WTC11 (cell line): ENCODE data around the gene DHRSX. TPM values are rescaled to one million over a fixed set of nuclear protein-coding genes. Genes with fewer than 3 reads are reported as not detected.
"Not testable (repeated sequence)": the region's sequence is repeated elsewhere in the genome, so short reads cannot be mapped to it uniquely, and the experiment has no call there.

ENCODE experiments used
- ATAC-seq: fragments of 200-7000 bp; cut with Tn5 transposase; 2 replicates; pipeline ENCODE4 v1.10.0; 2021; ENCODE audit warnings: mild to moderate bottlenecking, moderate library complexity
- CTCF ChIA-PET: fragments of 300-600 bp; sonication (Branson Sonifier 250); formaldehyde crosslinking; loops from one replicate; lab custom pipeline; 2021; ENCODE audit warnings: antibody characterized with exemption; lab: Charles Lee
- POLR2A ChIA-PET: fragments of 350-600 bp; sonication (Branson Sonifier 250); formaldehyde crosslinking; loops from one replicate; lab custom pipeline; 2021; ENCODE audit warnings: antibody characterized with exemption; lab: Charles Lee
- DNase-seq: peaks from one replicate; pipeline ENCODE4 v3.0.0; 2021; ENCODE audit warnings: low spot score
- H3K27ac Mint-ChIP-seq: 2 replicates; pipeline ENCODE4 v1.8.0; 2021; ENCODE audit warnings: mixed read lengths
- H3K27me3 Mint-ChIP-seq: 2 replicates; pipeline ENCODE4 v1.8.0; 2021; ENCODE audit warnings: low read depth, mild to moderate bottlenecking, moderate library complexity, mixed read lengths
- H3K36me3 Mint-ChIP-seq: 2 replicates; pipeline ENCODE4 v1.8.0; 2021; ENCODE audit warnings: mixed read lengths
- H3K4me1 Mint-ChIP-seq: 2 replicates; pipeline ENCODE4 v1.8.0; 2022; ENCODE audit warnings: mixed read lengths
- H3K4me3 Mint-ChIP-seq: 2 replicates; pipeline ENCODE4 v1.8.0; 2021; ENCODE audit warnings: mild to moderate bottlenecking, moderate library complexity, mixed read lengths
- H3K9me3 Mint-ChIP-seq: 2 replicates; pipeline ENCODE4 v1.8.0; 2021; ENCODE audit warnings: mixed read lengths
- AR ChIP-seq: fragments of 250-450 bp; sonication (Bioruptor Pico); IDR thresholded peaks from 2 replicates; pipeline ENCODE4 v1.9.0; 2021; ENCODE audit warnings: mild to moderate bottlenecking
- ATF1 ChIP-seq: sonication (generic); formaldehyde crosslinking; IDR thresholded peaks from 2 replicates; pipeline ENCODE4 v1.8.1; 2023; ENCODE audit warnings: mild to moderate bottlenecking, moderate library complexity, missing genetic modification reagents
- ATF3 ChIP-seq: sonication (generic); formaldehyde crosslinking; conservative IDR thresholded peaks from 2 replicates; pipeline ENCODE4 v1.8.1; 2022; ENCODE audit warnings: mild to moderate bottlenecking, missing genetic modification reagents
- E2F5 ChIP-seq: sonication (generic); formaldehyde crosslinking; IDR thresholded peaks from 2 replicates; pipeline ENCODE4 v1.8.1; 2022; ENCODE audit warnings: mild to moderate bottlenecking, moderate library complexity, missing genetic modification reagents
- ELF4 ChIP-seq: sonication (generic); formaldehyde crosslinking; IDR thresholded peaks from 2 replicates; pipeline ENCODE4 v1.8.1; 2022; ENCODE audit warnings: low read depth, mild to moderate bottlenecking, moderate library complexity, missing genetic modification reagents
- GRHL2 ChIP-seq: fragments of 250-450 bp; sonication (Bioruptor Pico); IDR thresholded peaks from 2 replicates; pipeline ENCODE4 v1.8.0; 2022; ENCODE audit warnings: mild to moderate bottlenecking, moderate library complexity; ENCODE audit not compliant: insufficient replicate concordance, severe bottlenecking
- IRF2 ChIP-seq: sonication (generic); formaldehyde crosslinking; IDR thresholded peaks from 2 replicates; pipeline ENCODE4 v1.8.0; 2022; ENCODE audit warnings: low read depth, missing genetic modification reagents, borderline replicate concordance
- JAZF1 ChIP-seq: fragments of 250-450 bp; sonication (Bioruptor Pico); IDR thresholded peaks from 2 replicates; pipeline ENCODE4 v1.9.0; 2021; ENCODE audit warnings: moderate library complexity, mild to moderate bottlenecking, inconsistent platforms
- JUN ChIP-seq: sonication (generic); formaldehyde crosslinking; IDR thresholded peaks from 2 replicates; pipeline ENCODE4 v1.8.0; 2023; ENCODE audit warnings: mild to moderate bottlenecking, missing genetic modification reagents
- PRDM15 ChIP-seq: sonication (generic); formaldehyde crosslinking; IDR thresholded peaks from 2 replicates; pipeline ENCODE4 v1.8.0; 2022; ENCODE audit warnings: missing genetic modification reagents
- SOX15 ChIP-seq: fragments of 250-450 bp; sonication (Bioruptor Pico); IDR thresholded peaks from 2 replicates; pipeline ENCODE4 v1.9.0; 2021; ENCODE audit warnings: mild to moderate bottlenecking
- SP1 ChIP-seq: sonication (generic); formaldehyde crosslinking; conservative IDR thresholded peaks from 2 replicates; pipeline ENCODE4 v1.8.1; 2022; ENCODE audit warnings: missing genetic modification reagents
- TEAD1 ChIP-seq: sonication (generic); formaldehyde crosslinking; IDR thresholded peaks from 2 replicates; pipeline ENCODE4 v1.8.0; 2022; ENCODE audit warnings: mild to moderate bottlenecking, missing genetic modification reagents
- USF1 ChIP-seq: sonication (generic); formaldehyde crosslinking; IDR thresholded peaks from 2 replicates; pipeline ENCODE4 v1.8.0; 2022; ENCODE audit warnings: mild to moderate bottlenecking, missing genetic modification reagents
- ZNF121 ChIP-seq: sonication (generic); formaldehyde crosslinking; IDR thresholded peaks from 2 replicates; pipeline ENCODE4 v1.8.0; 2023; ENCODE audit warnings: missing genetic modification reagents
- ZNF416 ChIP-seq: fragments of 250-450 bp; sonication (Bioruptor Pico); IDR thresholded peaks from 2 replicates; pipeline ENCODE4 v1.9.0; 2021; ENCODE audit warnings: mild to moderate bottlenecking, inconsistent platforms
- ZNF512 ChIP-seq: sonication (generic); formaldehyde crosslinking; IDR thresholded peaks from 2 replicates; pipeline ENCODE4 v1.8.1; 2022; ENCODE audit warnings: missing genetic modification reagents, borderline replicate concordance
- ZNF671 ChIP-seq: fragments of 250-450 bp; sonication (Bioruptor Pico); IDR thresholded peaks from 2 replicates; pipeline ENCODE4 v1.8.0; 2021; ENCODE audit warnings: mild to moderate bottlenecking
- total RNA-seq: library from RNA; stranded (reverse); gene quantifications from 3 replicates; pipeline ENCODE4 v1.2.3, GENCODE V29; 2021

Gene DHRSX
- total RNA-seq, 1 experiment from 2014 or later = 28.2 TPM

- TF ChIP-seq PRDM15 (CRISPR knock-in tag) = no peak
- TF ChIP-seq ATF3 (CRISPR knock-in tag) = no peak
- no peak for TF ChIP-seq ZNF512 (CRISPR knock-in tag)
Measured at GRCh38 chrX:2314831-2315365, 185.9 kb downstream of the DHRSX start (continued).

- no peak for ATAC-seq
- Mint-ChIP-seq H3K27me3 (no peaks in the 10 kb centered on the region), H3K4me1 (peaks cover 18% of the 10 kb centered on the region), H3K9me3 (peaks cover 20% of the 10 kb centered on the region), H3K27ac (no peak overlapping the region)
- no peak for DNase-seq
- POLR2A ChIA-PET = no interaction called here
- TF ChIP-seq AR (no peak), ZNF671 (CRISPR knock-in tag) (no peak), ZNF416 (CRISPR knock-in tag) (no peak), SP1 (CRISPR knock-in tag) (no peak), ELF4 (no peak), GRHL2 (CRISPR knock-in tag) (no peak), JUN (no peak), TEAD1 (no peak), ATF1 (CRISPR knock-in tag) (no peak), JAZF1 (no peak), IRF2 (CRISPR knock-in tag) (no peak), E2F5 (CRISPR knock-in tag) (no peak), SOX15 (CRISPR knock-in tag) (no peak), ZNF121 (CRISPR knock-in tag) (no peak), USF1 (CRISPR knock-in tag) (no peak)
- TF ChIP-seq, all 79 proteins: peak for 0
- CTCF ChIA-PET = no interaction called here
- Mint-ChIP-seq H3K4me3 (no peak overlapping the region), H3K36me3 (peaks cover 14% of the 10 kb centered on the region)
Measured at GRCh38 chrX:2313864-2314640, 186.7 kb downstream of the DHRSX start.

- peaks cover 15% of the 10 kb centered on the region for H3K9me3 Mint-ChIP-seq
- ATAC-seq, CTCF ChIA-PET, POLR2A ChIA-PET, H3K27me3 Mint-ChIP-seq, H3K27ac Mint-ChIP-seq, H3K4me3 Mint-ChIP-seq, DNase-seq: not testable (repeated sequence)
- H3K36me3 Mint-ChIP-seq = peaks cover 14% of the 10 kb centered on the region
- peaks cover 13% of the 10 kb centered on the region for H3K4me1 Mint-ChIP-seq
Measured at GRCh38 chrX:2312061-2312591, 188.7 kb downstream of the DHRSX start.
